Activated CD8-positive, alpha-beta T cell treated with anti-CD3 and anti-CD28 coated beads for 36 hours (primary cell): ENCODE measurements around the gene HSD17B13. TPM values are rescaled to one million over a fixed set of nuclear protein-coding genes. Genes with fewer than 3 reads are reported as not detected.

Source experiments
- ATAC-seq: fragments of 200-7000 bp; cut with Tn5 transposase; one replicate; pipeline ENCODE4 v1.10.0; 2021; ENCODE audit warnings: mild to moderate bottlenecking, moderate library complexity
- CTCF ChIA-PET: fragments of 350-600 bp; sonication (Branson Sonifier 250); formaldehyde crosslinking; loops from one replicate; lab custom pipeline; 2021; ENCODE audit warnings: antibody characterized with exemption; lab: Charles Lee
- POLR2A ChIA-PET: fragments of 350-600 bp; sonication (Branson Sonifier 250); formaldehyde crosslinking; loops from one replicate; lab custom pipeline; 2021; ENCODE audit warnings: antibody characterized with exemption; lab: Charles Lee
- DNase-seq: peaks from one replicate; pipeline ENCODE4 v3.0.0-alpha.2; 2020
- H3K27ac Mint-ChIP-seq: one replicate; pipeline ENCODE4 v1.8.0; 2021; ENCODE audit warnings: mild to moderate bottlenecking, mixed read lengths
- H3K27me3 Mint-ChIP-seq: one replicate; pipeline ENCODE4 v1.8.0; 2021; ENCODE audit warnings: mixed read lengths
- H3K36me3 Mint-ChIP-seq: one replicate; pipeline ENCODE4 v1.8.0; 2021; ENCODE audit warnings: low read depth, mixed read lengths
- H3K4me1 Mint-ChIP-seq: one replicate; pipeline ENCODE4 v1.8.0; 2021; ENCODE audit warnings: low read depth, mixed read lengths
- H3K4me3 Mint-ChIP-seq: one replicate; pipeline ENCODE4 v1.8.0; 2021; ENCODE audit warnings: mild to moderate bottlenecking, moderate library complexity, mixed read lengths
- H3K9me3 Mint-ChIP-seq: one replicate; pipeline ENCODE4 v1.8.0; 2021; ENCODE audit warnings: mixed read lengths
- intact Hi-C: fragments of 100-400 bp; cut with micrococcal nuclease; formaldehyde crosslinking; loops from one replicate; pipeline ENCODE4 v1.10.0; 2022
- microRNA-seq: library from miRNA; unstranded; fragments of <30 nt; microRNA quantifications from one replicate; pipeline ENCODE4 v1.2.0, GENCODE V29; 2022; ENCODE audit warnings: borderline microRNAs expressed, borderline replicate concordance
- total RNA-seq, 2 experiments: library from RNA; stranded (reverse); gene quantifications; one replicate each; pipeline ENCODE4 v1.2.3, GENCODE V29; 2021
- TF ChIP-seq, protein P1 (sequence below): fragments of 200-600 bp; IDR thresholded peaks from one replicate; pipeline ENCODE4 v1.8.0; 2022; ENCODE audit warnings: antibody characterized with exemption, mild to moderate bottlenecking

HSD17B13 gene
- total RNA-seq, 2 experiments from 2014 or later = 0.16 TPM; not detected in 1

- CTCF ChIA-PET = interaction anchor here (2.0 kb wide), 1 partner anchor 203 kb away, joined by 6 read pairs; no protein-coding TSS in a partner anchor
- intact Hi-C loops = no loop called here
- no peaks in the 10 kb centered on the region for H3K36me3 Mint-ChIP-seq
These were observed 59.8 kb downstream of the HSD17B13 start for GRCh38 chr4:87262886-87263285.

GRCh38 chr4:87260477-87260876, 62.2 kb downstream of the HSD17B13 start:
- Mint-ChIP-seq H3K9me3 (peaks cover 8% of the 10 kb centered on the region), H3K27ac (no peak overlapping the region), H3K4me3 (no peak overlapping the region), H3K4me1 (no peaks in the 10 kb centered on the region), H3K36me3 (no peaks in the 10 kb centered on the region), H3K27me3 (peaks cover 3% of the 10 kb centered on the region)
- intact Hi-C loops = no loop called here
- ChIA-PET POLR2A (no interaction called here), CTCF (no interaction called here)
- DNase-seq (no peak), ATAC-seq (no peak)
- TF ChIP-seq, protein P1, sequence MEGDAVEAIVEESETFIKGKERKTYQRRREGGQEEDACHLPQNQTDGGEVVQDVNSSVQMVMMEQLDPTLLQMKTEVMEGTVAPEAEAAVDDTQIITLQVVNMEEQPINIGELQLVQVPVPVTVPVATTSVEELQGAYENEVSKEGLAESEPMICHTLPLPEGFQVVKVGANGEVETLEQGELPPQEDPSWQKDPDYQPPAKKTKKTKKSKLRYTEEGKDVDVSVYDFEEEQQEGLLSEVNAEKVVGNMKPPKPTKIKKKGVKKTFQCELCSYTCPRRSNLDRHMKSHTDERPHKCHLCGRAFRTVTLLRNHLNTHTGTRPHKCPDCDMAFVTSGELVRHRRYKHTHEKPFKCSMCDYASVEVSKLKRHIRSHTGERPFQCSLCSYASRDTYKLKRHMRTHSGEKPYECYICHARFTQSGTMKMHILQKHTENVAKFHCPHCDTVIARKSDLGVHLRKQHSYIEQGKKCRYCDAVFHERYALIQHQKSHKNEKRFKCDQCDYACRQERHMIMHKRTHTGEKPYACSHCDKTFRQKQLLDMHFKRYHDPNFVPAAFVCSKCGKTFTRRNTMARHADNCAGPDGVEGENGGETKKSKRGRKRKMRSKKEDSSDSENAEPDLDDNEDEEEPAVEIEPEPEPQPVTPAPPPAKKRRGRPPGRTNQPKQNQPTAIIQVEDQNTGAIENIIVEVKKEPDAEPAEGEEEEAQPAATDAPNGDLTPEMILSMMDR = no peak

More at GRCh38 chr4:87262886-87263285, 59.8 kb downstream of the HSD17B13 start:
- TF ChIP-seq, protein P1 = no peak
- Mint-ChIP-seq H3K4me3 (no peak overlapping the region), H3K27ac (no peak overlapping the region), H3K4me1 (no peaks in the 10 kb centered on the region), H3K9me3 (peaks cover 3% of the 10 kb centered on the region), H3K27me3 (peaks cover 3% of the 10 kb centered on the region)
- ATAC-seq (no peak), DNase-seq (no peak)
- POLR2A ChIA-PET = interaction anchor here (0.6 kb wide), 1 partner anchor 86 kb away, joined by 3 read pairs; no protein-coding TSS in a partner anchor

DNA sequence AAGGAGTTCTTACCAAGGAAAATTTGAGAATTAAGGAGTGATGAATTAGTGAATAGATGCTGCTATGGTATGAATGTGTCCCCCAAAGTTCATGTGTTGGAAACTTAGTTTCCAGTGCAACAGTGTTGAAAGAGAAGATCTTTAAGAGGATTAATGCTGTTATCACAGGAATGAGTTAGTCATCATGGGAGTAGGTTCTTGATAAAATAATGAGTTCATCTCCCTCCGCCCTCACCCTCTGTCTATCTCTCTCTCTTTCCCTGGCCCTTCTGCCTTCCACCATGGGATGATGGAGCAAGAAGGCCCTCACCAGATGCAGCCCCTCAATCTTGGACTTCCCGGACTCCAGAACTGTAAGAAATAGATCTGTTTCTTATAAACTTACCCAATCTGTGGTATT, 64.0 kb downstream of the HSD17B13 start:
- TF ChIP-seq, protein P1 = no peak
- ChIA-PET CTCF (no interaction called here), POLR2A (no interaction called here)
- ATAC-seq = no peak
- Mint-ChIP-seq H3K27me3 (peaks cover 3% of the 10 kb centered on the region), H3K9me3 (peaks cover 9% of the 10 kb centered on the region), H3K36me3 (no peaks in the 10 kb centered on the region), H3K27ac (no peak overlapping the region), H3K4me3 (no peak overlapping the region), H3K4me1 (no peaks in the 10 kb centered on the region)
- no peak for DNase-seq
- intact Hi-C loops = no loop called here

GRCh38 chr4:87257523-87257922, 65.2 kb downstream of the HSD17B13 start:
- DNase-seq = no peak
- no peak for ATAC-seq
- Mint-ChIP-seq H3K36me3 (no peaks in the 10 kb centered on the region), H3K4me1 (no peaks in the 10 kb centered on the region), H3K4me3 (no peak overlapping the region), H3K27ac (no peak overlapping the region), H3K27me3 (no peaks in the 10 kb centered on the region), H3K9me3 (peaks cover 6% of the 10 kb centered on the region)
- ChIA-PET CTCF (no interaction called here), POLR2A (no interaction called here)
- intact Hi-C loops = no loop called here
- TF ChIP-seq, protein P1 = no peak

DNA sequence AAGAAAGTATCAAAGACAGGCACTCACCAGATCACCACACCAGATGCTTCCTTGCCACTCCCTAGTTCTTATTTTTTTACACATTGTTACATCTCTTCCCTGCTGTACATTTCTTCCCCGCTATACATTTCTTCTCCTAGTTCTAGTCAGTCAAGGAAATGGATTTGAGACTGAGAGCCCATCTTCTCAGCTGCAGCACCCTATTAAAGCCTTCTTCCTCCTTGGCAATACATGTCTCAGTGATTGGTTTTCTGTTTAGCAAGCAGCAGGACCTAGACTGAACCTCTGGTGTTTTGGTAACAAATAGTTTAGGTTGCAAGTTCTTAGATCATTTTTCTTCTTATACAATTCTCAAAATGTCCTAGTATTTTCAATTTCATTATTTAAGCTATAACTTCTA, 66.9 kb downstream of the HSD17B13 start:
- no peaks in the 10 kb centered on the region for H3K36me3 Mint-ChIP-seq

More for the DNA sequence above, 66.9 kb downstream of the HSD17B13 start:
- no peak overlapping the region for H3K27ac Mint-ChIP-seq
- no peaks in the 10 kb centered on the region for H3K4me1 Mint-ChIP-seq
- TF ChIP-seq, protein P1 = no peak
- H3K9me3 Mint-ChIP-seq = peaks cover 6% of the 10 kb centered on the region
- POLR2A ChIA-PET = no interaction called here
- CTCF ChIA-PET = no interaction called here
- no peak for ATAC-seq
- no peak for DNase-seq
- no peak overlapping the region for H3K4me3 Mint-ChIP-seq
- intact Hi-C loops = no loop called here
- no peaks in the 10 kb centered on the region for H3K27me3 Mint-ChIP-seq

Small RNA genes lying within 50 kb of the gene (microRNA-seq; reads per million reads assigned to microRNA genes)
- gene MIR5705 = not detected

Other genes with a start within 250 kb of the HSD17B13 start
- gene KLHL8, start 102.3 kb downstream of the HSD17B13 start, total RNA-seq = 10 to 100 TPM; 12.0 to 12.5 TPM
- 10 to 100 TPM; 21.2 to 21.7 TPM for gene HSD17B11, start 68.3 kb upstream of the HSD17B13 start, total RNA-seq
- gene NUDT9, start 99.7 kb upstream of the HSD17B13 start, total RNA-seq = 10 to 100 TPM; 11.9 to 12.3 TPM
- not detected for gene SPARCL1, start 206.5 kb upstream of the HSD17B13 start, total RNA-seq